ENCODE data around the gene NT5C1A. TPM values are rescaled to one million over a fixed set of nuclear protein-coding genes. Genes with fewer than 3 reads are reported as not detected.

NT5C1A gene
- total RNA-seq, 6 experiments from 2014 or later, result not detected

- Mint-ChIP-seq H3K36me3 (ENCODE audit: low read depth) (no peaks in the 10 kb centered on the region), H3K27me3 (ENCODE audit: insufficient read depth) (peaks cover 26% of the 10 kb centered on the region), H3K9me3 (no peaks in the 10 kb centered on the region), H3K27ac (no peak overlapping the region), H3K4me1 (ENCODE audit: low read depth) (peaks cover 3% of the 10 kb centered on the region; the same call in 1 of the 2 replicates), H3K4me3 (no peak overlapping the region)
- DNase-seq, result no peak
- TF ChIP-seq CTCF (IDR thresholded peaks at IDR 0.05), result no peak
These were observed 19.8 kb downstream of the NT5C1A start for GRCh38 chr1:39652105-39652504.

GRCh38 chr1:39650431-39650830 is 21.5 kb downstream of the NT5C1A start:
- no peak for DNase-seq
- Mint-ChIP-seq H3K4me3 (no peak overlapping the region), H3K36me3 (ENCODE audit: low read depth) (no peaks in the 10 kb centered on the region), H3K9me3 (no peaks in the 10 kb centered on the region), H3K27ac (no peak overlapping the region), H3K27me3 (ENCODE audit: insufficient read depth) (peaks cover 17% of the 10 kb centered on the region), H3K4me1 (ENCODE audit: low read depth) (peaks cover 12% of the 10 kb centered on the region)
- no peak for TF ChIP-seq CTCF (IDR thresholded peaks at IDR 0.05)

DNA sequence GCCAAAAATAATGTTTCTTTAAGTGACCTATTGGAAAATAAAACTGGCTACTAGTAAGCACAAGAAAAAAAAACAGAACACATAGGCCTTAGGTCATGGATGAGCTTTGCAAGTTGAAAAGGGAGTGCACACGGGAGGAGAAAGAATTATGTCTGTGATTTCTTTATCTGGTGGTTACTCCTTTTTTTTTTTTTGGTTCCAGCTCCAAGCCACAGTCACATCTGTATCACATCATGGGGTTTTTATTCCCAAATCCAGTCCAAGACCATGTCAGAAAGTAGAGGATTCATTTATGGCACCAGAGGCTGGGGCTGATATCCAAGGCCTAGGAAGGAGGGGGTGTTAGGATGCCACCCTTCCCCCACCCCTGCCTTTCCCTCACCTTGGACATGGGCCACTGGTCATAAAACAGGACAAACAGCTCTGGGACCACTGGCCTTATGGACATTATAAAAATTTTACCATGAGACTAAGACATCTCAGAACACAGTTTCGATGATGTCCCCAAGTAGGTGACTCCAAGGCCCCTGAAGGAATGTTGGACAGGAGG is 22.2 kb downstream of the NT5C1A start:
- peaks cover 12% of the 10 kb centered on the region for H3K4me1 Mint-ChIP-seq (ENCODE audit: low read depth)
- no peak for DNase-seq
- TF ChIP-seq CTCF (IDR thresholded peaks at IDR 0.05), result no peak
- H3K27me3 Mint-ChIP-seq (ENCODE audit: insufficient read depth), result peaks cover 15% of the 10 kb centered on the region
- H3K4me3 Mint-ChIP-seq, result no peak overlapping the region
- H3K9me3 Mint-ChIP-seq, result no peaks in the 10 kb centered on the region
- no peaks in the 10 kb centered on the region for H3K36me3 Mint-ChIP-seq (ENCODE audit: low read depth)
- H3K27ac Mint-ChIP-seq, result no peak overlapping the region

DNA sequence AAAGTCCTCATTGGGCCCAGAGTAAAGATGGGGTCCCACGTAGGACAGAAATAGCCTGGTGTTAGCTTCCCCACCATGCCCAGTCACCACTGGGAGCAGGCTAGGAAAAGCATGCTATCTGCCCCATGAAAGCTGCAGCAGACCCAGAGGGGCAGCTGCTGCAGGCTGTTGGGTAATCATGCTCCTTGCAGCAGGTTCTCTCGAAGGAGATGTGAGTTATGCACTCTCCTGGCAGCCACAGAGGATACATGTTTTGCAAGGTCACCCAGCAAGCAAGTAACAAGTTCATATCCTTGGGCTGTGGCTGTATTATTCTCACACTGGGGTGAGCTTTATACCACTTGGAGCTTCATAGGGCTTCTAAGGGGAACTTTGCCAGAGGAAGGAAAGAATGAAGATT is 23.4 kb downstream of the NT5C1A start:
- no peak for DNase-seq
- H3K4me3 Mint-ChIP-seq, result no peak overlapping the region
- peaks cover 15% of the 10 kb centered on the region for H3K27me3 Mint-ChIP-seq (ENCODE audit: insufficient read depth)
- H3K9me3 Mint-ChIP-seq, result no peaks in the 10 kb centered on the region
- no peaks in the 10 kb centered on the region for H3K36me3 Mint-ChIP-seq (ENCODE audit: low read depth)
- no peak overlapping the region for H3K27ac Mint-ChIP-seq
- TF ChIP-seq CTCF (IDR thresholded peaks at IDR 0.05), result no peak
- peaks cover 12% of the 10 kb centered on the region for H3K4me1 Mint-ChIP-seq (ENCODE audit: low read depth)

- no peak for TF ChIP-seq CTCF (IDR thresholded peaks at IDR 0.05)
- Mint-ChIP-seq H3K27ac (no peak overlapping the region), H3K27me3 (ENCODE audit: insufficient read depth) (peaks cover 10% of the 10 kb centered on the region), H3K4me1 (ENCODE audit: low read depth) (peaks cover 24% of the 10 kb centered on the region), H3K4me3 (no peak overlapping the region), H3K9me3 (no peaks in the 10 kb centered on the region), H3K36me3 (ENCODE audit: low read depth) (no peaks in the 10 kb centered on the region)
- DNase-seq, result no peak
These were observed 24.7 kb downstream of the NT5C1A start for GRCh38 chr1:39647247-39647646.
